Pancreas (tissue), 10 donors: ENCODE measurements around the gene MKX. TPM values are rescaled to one million over a fixed set of nuclear protein-coding genes. Genes with fewer than 3 reads are reported as not detected.

Source experiments
- ATAC-seq, 4 donors: fragments of 200-7000 bp; cut with Tn5 transposase; one replicate each; pipeline versions ENCODE4 v1.8.0 to v1.9.1; 2020; ENCODE audit warnings: mild to moderate bottlenecking in 4 of 4, moderate library complexity in 4 of 4
- DNase-seq, 6 donors: peaks; one replicate each; pipeline ENCODE4 v3.0.0-alpha.2; 2020
- FAIRE-seq: peaks from 2 replicates; lab custom pipeline; 2012; peaks lifted over from hg19 to GRCh38; lab: Jason Lieb, UNC
- H3K27ac ChIP-seq, 4 donors: fragments of 200-600 bp; sonication (generic); 1 replicate in 3 of 4; 2 replicates in 1 of 4; pipeline versions ENCODE4 v1.5.0 to v1.8.0; 2020
- H3K27me3 ChIP-seq, 4 donors: fragments of 200-600 bp; one replicate each; pipeline ENCODE4 v1.8.0; 2021
- H3K36me3 ChIP-seq, 3 donors: fragments of 200-600 bp; sonication (generic) in 1 of 3; one replicate each; pipeline versions ENCODE4 v1.5.0 to v1.8.0; 2020 to 2021
- H3K4me1 ChIP-seq, 3 donors: fragments of 200-600 bp; one replicate each; pipeline ENCODE4 v1.8.0; 2021
- H3K4me3 ChIP-seq, 4 donors: fragments of 200-600 bp; sonication (generic) in 2 of 4; one replicate each; pipeline versions ENCODE4 v1.5.0 to v1.8.0; 2020 to 2021
- H3K9me3 ChIP-seq, 4 donors: fragments of 200-600 bp; one replicate each; pipeline ENCODE4 v1.8.0; 2021
- CTCF ChIP-seq, 4 donors: fragments of 200-600 bp; sonication (generic) in 3 of 4; IDR thresholded peaks; one replicate each; pipeline versions ENCODE4 v1.5.0 to v1.8.0; 2021; ENCODE audit warnings: antibody characterized with exemption in 4 of 4
- WGBS, 2 donors: extraction: QIAGEN DNeasy Blood & Tissue Kit; methylation state at CpG; one replicate each; pipeline ENCODE4 v1.1.7; 2013; 5-methylcytosine and 5-hydroxymethylcytosine counted together
- intact Hi-C, 3 donors: fragments of 100-400 bp; cut with DNase I; formaldehyde crosslinking; loops; one replicate each; pipeline versions ENCODE4 v1.11.1 to v1.14.2; 2022
- polyA plus RNA-seq, 2 donors: library from polyadenylated mRNA; stranded (reverse); fragments of 200-250 nt; gene quantifications; one replicate each; pipeline ENCODE4 v1.2.3, GENCODE V29; 2013
- total RNA-seq, 6 donors: library from RNA; stranded (reverse); fragmentation: NEBNext Ultra II Directional in 4 of 6; extraction: Animal tissue kit (Norgen Biotek cat#: 25700) in 4 of 6; gene quantifications; one replicate each; pipeline versions ENCODE4 v1.2.1 to v1.2.4, GENCODE V29; 2021 to 2023
- donor health status: healthy with polysubstance abuse.
- donor health status: DM: no; HTN: no; CAD: no; lungs with moderate emphysema.
- donor health status: DM: no; HTN: no; CAD: no.
- donor health status: control.
- donor health status: control.
- donor health status: Bipolar disorder and iron deficiency.
- donor health status: DM: yes; HTN: yes; CAD: no.
- donor health status: DM: no; HTN: no; CAD: no.
- donor health status: DM: no; HTN: no; CAD: no.
- donor health status: DM: yes; HTN: yes; CAD: no.

MKX gene
- total and polyA plus RNA-seq, 8 donors = 0.05 to 3.9 (median 0.17) TPM

GRCh38 chr10:27783660-27784059 lies 38.0 kb upstream of the MKX start:
- TF ChIP-seq CTCF (IDR thresholded peaks at IDR 0.05) = peak in 1 of 4 donors; percentile 23
- no peaks in the 10 kb centered on the region for H3K4me1 ChIP-seq
- FAIRE-seq (no peak), ATAC-seq (peak in 3 of 4 donors; percentile 36 to 82 (median 74)), DNase-seq (peak in 2 of 6 donors; percentile 17 to 24)
- no peaks in the 10 kb centered on the region for H3K9me3 ChIP-seq
- 11 to 15% methylated on average over 1 of the region's 1 CpG for WGBS, 2 donors
- intact Hi-C loops = no loop called here
- no peaks in the 10 kb centered on the region for H3K36me3 ChIP-seq
- no peak overlapping the region for H3K27ac ChIP-seq
- H3K4me3 ChIP-seq = no peak overlapping the region
- peaks cover 0 to 3% (median 0%) of the 10 kb centered on the region in 4 donors for H3K27me3 ChIP-seq

DNA sequence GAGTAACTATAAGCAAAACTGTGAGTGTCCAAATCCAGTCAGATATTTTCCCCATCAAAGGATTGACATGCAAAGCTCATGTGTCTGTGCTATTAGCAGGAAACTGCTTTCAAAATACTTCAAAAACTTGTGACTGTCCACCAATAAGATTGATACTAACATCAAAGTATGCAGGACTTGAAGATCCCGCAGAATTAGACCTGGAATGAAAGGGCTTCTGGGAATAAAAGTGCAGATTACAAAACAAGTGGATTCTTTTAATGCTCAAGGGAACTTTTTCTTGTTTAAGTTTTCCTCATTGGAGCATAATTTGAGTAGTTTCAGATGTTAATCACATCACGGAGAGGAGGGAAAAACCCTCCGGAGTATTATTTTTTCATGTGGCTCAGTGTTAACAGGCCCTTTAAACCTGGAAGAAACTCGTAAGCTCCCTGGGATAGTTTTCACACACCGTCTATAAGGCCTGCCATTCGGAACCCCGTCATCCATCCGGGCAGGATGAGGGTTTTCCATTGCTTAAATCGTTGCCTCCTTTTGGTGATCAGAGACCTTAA lies 33.9 kb upstream of the MKX start:
- ATAC-seq = no peak
- intact Hi-C loops = no loop called here
- H3K4me1 ChIP-seq = no peaks in the 10 kb centered on the region

GRCh38 chr10:27774831-27775230 lies 29.2 kb upstream of the MKX start:
- intact Hi-C loops = no loop called here
- Histone ChIP-seq H3K4me1 (no peaks in the 10 kb centered on the region), H3K4me3 (no peak overlapping the region), H3K27me3 (peaks cover 0 to 8% (median 0%) of the 10 kb centered on the region in 4 donors), H3K9me3 (no peaks in the 10 kb centered on the region), H3K27ac (no peak overlapping the region), H3K36me3 (no peaks in the 10 kb centered on the region)
- DNase-seq (no peak), FAIRE-seq (no peak), ATAC-seq (no peak)
- 29 to 43% methylated on average over 2 of the region's 2 CpGs for whole genome bisulfite sequencing, 2 donors
- no peak for TF ChIP-seq CTCF (IDR thresholded peaks at IDR 0.05)

More for the DNA sequence above, 33.9 kb upstream of the MKX start:
- 64 to 68% methylated on average over 9 of the region's 9 CpGs for WGBS, 2 donors
- FAIRE-seq = no peak
- no peaks in the 10 kb centered on the region for H3K9me3 ChIP-seq
- no peak for DNase-seq
- H3K36me3 ChIP-seq = no peaks in the 10 kb centered on the region
- TF ChIP-seq CTCF (IDR thresholded peaks at IDR 0.05) = no peak
- no peak overlapping the region for H3K4me3 ChIP-seq
- H3K27me3 ChIP-seq = no peaks in the 10 kb centered on the region
- no peak overlapping the region for H3K27ac ChIP-seq

DNA sequence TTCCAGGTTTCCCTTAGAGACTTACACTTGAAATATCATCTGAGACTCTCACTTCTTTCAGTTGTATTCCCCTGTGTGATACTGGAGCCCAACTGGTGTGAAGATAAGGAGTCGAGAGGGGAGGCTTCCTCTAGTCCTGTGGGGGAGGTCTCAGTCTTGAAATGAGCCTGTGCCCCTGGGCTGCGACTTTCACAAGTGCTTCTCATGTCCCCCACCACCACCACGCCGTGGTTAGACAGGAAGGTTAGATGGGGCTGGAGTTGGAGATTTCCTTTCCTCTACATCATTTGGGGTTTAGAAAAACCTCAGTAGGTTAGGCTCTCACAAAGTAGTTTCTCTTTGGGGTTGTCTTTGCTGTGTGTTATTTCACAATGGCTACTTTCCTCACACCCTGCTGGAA lies 25.6 kb upstream of the MKX start:
- H3K4me1 ChIP-seq = no peaks in the 10 kb centered on the region
- no peak overlapping the region for H3K4me3 ChIP-seq
- H3K27ac ChIP-seq = no peak overlapping the region
- FAIRE-seq (no peak), DNase-seq (no peak), ATAC-seq (no peak)
- TF ChIP-seq CTCF (IDR thresholded peaks at IDR 0.05) = no peak
- WGBS, 2 donors = 57 to 59% methylated on average over 4 of the region's 4 CpGs
- H3K27me3 ChIP-seq = peaks cover 0 to 8% (median 0%) of the 10 kb centered on the region in 4 donors
- no peaks in the 10 kb centered on the region for H3K9me3 ChIP-seq
- no peaks in the 10 kb centered on the region for H3K36me3 ChIP-seq
- intact Hi-C loops = no loop called here

DNA sequence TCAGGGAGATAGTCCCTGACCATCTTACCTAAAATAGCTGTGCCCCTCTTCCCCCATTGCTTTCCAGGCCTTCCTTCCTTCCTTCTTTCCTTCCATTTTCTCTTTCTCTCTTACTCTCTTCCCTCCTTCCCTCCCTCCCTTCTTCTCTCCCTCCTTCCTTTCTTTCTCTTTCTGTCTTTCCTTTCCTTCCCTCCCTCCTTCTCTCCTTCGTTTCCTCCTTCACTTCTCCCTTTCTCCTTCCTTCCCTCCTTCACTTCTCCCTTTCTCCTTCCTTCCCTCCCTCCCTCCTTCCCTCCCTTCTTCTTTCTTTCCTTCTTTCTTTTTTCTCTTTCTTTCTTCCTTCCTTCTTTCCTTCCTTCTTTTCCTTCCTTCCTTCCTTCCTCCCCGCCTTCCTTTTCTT lies 24.6 kb upstream of the MKX start:
- H3K27ac ChIP-seq = no peak overlapping the region
- WGBS, 2 donors = 64 to 86% methylated on average over 2 of the region's 2 CpGs
- no peaks in the 10 kb centered on the region for H3K9me3 ChIP-seq
- peaks cover 0 to 8% (median 0%) of the 10 kb centered on the region in 4 donors for H3K27me3 ChIP-seq
- FAIRE-seq (no peak), DNase-seq (no peak), ATAC-seq (no peak)
- H3K4me3 ChIP-seq = no peak overlapping the region
- intact Hi-C loops = no loop called here
- H3K4me1 ChIP-seq = no peaks in the 10 kb centered on the region
- no peak for TF ChIP-seq CTCF (IDR thresholded peaks at IDR 0.05)
- no peaks in the 10 kb centered on the region for H3K36me3 ChIP-seq
